GM13976 (cell line): ENCODE measurements around the gene SYT15.

ENCODE experiments used
- DNase-seq: peaks from one replicate; pipeline ENCODE4 v3.0.0; 2012; ENCODE audit warnings: low spot score
- in situ Hi-C: fragments of 300-500 bp; cut with MboI; formaldehyde crosslinking; loops from one replicate; pipeline ENCODE4 v1.12.0; 2022; ENCODE audit warnings: low sequenced_read_pairs, mixed read lengths, inconsistent platforms; ENCODE audit not compliant: unreplicated experiment
- TF ChIP-seq, protein P1 (sequence below): IDR thresholded peaks from 2 replicates; pipeline ENCODE4 v1.5.1; 2012; ENCODE audit warnings: borderline replicate concordance, mild to moderate bottlenecking; ENCODE audit not compliant: insufficient read depth; ENCODE audit errors: extremely low read depth, missing control alignments, control extremely low read depth

The SYT15 gene

DNA sequence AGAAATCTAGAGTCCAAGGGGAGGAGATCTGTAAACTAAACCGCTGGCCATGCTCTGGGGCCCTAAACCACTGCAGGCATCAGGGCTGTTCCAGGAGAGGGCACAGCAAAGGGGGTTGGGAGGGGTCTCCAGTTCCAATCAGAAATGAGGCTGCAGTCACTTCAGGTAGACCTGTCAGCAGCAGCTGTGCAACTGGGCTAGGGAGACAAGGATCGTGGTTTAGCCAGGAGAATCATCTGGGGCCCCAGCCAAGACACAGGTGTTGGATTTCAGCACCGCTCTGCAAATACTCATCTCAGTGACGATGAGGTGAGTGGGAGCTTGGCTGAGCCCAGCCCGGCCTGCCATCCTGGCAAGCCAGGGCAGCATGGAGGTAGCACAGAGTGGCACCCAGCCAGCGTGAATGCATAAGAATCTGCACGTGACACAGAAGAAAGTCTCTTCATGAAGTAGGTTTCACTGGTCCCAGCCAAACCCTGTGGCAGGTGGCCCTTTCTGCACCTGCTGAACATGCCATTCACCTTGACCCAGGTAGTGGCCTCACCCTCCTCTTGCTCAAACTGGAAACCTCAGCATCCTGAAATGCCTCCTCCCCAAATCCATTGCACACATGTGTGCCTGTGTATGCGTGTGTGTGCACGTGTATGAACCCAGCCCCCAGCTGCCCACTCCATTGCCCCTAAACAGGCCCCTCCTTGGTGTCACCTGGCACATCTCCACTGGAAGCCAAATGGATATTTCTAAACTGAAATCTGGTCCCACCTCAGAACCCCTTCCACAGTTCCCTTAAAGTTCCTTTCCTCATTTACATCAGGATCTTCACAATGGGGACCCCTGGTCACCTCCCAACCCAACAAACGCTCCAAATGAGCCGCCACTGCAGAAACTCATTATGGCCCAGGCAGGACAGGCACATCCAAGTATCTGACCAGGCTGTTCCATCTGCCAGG, 32.1 kb upstream of the SYT15 start:
- in situ Hi-C loops = no loop called here
- TF ChIP-seq, protein P1, sequence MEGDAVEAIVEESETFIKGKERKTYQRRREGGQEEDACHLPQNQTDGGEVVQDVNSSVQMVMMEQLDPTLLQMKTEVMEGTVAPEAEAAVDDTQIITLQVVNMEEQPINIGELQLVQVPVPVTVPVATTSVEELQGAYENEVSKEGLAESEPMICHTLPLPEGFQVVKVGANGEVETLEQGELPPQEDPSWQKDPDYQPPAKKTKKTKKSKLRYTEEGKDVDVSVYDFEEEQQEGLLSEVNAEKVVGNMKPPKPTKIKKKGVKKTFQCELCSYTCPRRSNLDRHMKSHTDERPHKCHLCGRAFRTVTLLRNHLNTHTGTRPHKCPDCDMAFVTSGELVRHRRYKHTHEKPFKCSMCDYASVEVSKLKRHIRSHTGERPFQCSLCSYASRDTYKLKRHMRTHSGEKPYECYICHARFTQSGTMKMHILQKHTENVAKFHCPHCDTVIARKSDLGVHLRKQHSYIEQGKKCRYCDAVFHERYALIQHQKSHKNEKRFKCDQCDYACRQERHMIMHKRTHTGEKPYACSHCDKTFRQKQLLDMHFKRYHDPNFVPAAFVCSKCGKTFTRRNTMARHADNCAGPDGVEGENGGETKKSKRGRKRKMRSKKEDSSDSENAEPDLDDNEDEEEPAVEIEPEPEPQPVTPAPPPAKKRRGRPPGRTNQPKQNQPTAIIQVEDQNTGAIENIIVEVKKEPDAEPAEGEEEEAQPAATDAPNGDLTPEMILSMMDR = no peak
- no peak for DNase-seq

DNA sequence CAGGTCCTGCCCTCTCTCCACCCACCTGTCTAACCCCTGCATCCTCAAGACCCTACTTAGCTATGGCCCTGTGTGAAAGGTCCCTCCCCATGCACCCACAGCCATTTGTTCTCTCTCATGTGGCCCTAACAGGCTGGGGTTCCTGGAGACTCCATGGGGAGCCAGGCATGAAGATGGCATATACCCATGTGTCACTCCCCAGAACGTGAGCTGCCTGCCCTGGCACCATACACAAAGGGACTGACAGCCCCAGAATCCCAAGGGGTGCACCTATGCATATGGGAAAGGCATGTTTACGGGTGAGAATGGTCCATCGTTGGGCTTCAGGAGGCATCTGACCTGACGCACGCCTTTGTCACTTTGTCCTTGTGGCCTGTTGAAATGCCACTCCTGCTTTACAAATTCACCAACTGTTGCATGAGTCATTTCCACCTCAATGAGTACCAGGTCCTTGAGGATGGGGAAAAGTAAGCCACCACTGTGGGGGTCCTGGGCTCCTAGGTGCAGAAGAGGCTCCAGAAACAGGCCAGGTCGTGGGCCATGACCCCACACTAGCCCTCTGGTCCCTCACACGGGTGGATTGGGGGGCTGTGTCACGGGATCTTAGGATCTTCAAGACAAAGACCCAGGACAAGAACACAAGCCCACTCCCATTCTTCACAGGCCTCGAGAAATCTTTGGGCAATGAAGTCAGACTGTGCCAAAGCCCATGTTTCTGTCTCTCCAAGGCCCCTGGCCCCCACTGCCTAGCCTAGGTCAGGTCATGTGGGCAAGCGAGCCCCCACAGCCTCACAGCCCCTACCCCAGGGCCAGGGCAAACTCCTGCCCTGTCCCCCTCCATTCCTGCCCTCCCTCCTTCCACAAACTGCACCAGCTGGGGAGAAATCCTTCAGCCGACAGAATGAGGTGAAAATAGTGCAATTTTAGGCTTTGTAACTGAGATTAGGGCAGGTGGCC, 31.1 kb upstream of the SYT15 start:
- DNase-seq = no peak
- TF ChIP-seq, protein P1 = no peak
- in situ Hi-C loops = no loop called here

DNA sequence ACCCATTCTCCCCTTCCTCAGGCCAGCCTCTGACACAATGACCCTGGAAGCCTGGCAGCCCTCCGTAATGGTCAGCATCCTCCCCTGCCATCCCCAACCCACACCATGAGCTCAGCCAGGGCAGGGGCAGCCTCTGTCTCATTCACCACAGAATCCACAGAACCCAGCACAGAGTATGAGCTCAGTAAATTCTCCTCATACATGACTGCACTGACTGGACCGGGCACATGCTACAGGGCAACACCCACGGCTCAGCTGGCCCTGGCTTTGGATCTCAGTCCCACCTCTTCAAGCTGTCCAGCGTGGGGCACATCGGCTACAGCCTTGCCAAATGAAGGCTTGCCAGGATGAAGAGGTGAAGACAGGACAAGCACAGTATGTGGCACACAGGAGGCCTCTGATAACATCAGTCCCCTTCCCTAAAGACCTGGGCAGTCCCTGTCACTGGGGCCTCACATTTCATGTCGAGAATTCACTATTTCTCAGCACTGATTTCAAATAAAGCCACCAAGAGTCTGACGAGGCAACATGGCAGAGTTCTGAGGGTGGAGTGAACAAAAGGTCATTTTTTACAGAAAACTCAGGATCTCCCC, 30.3 kb upstream of the SYT15 start:
- TF ChIP-seq, protein P1 = no peak
- in situ Hi-C loops = no loop called here

GRCh38 chr10:46549171-46550075, 29.5 kb upstream of the SYT15 start:
- in situ Hi-C loops = no loop called here
- DNase-seq = no peak
- TF ChIP-seq, protein P1 = no peak

More for the DNA sequence above, 30.3 kb upstream of the SYT15 start:
- no peak for DNase-seq

GRCh38 chr10:46550076-46550790, 28.7 kb upstream of the SYT15 start:
- TF ChIP-seq, protein P1 = no peak
- DNase-seq = no peak
- in situ Hi-C loops = no loop called here
